Gastrocnemius medialis (tissue), 4 donors: ENCODE data around the gene ENOPH1.

Experiments used
- CTCF ChIP-seq, 5 experiments: fragments of 450-650 bp in 3 of 5; fragments of 200-600 bp in 2 of 5; sonication (generic) in 2 of 5; IDR thresholded peaks in 4 of 5; conservative IDR thresholded peaks in 1 of 5; 1 replicate in 4 of 5; 2 replicates in 1 of 5; pipeline ENCODE4 v1.5.1; 2016 to 2019; ENCODE audit warnings: antibody characterized with exemption in 5 of 5, mild to moderate bottlenecking in 3 of 5, moderate library complexity in 3 of 5
- POLR2A ChIP-seq, 2 donors: fragments of 450-650 bp; IDR thresholded peaks; one replicate each; pipeline ENCODE4 v1.6.1; 2017; ENCODE audit warnings: antibody characterized with exemption in 2 of 2, mild to moderate bottlenecking in 2 of 2, moderate library complexity in 2 of 2

DNA sequence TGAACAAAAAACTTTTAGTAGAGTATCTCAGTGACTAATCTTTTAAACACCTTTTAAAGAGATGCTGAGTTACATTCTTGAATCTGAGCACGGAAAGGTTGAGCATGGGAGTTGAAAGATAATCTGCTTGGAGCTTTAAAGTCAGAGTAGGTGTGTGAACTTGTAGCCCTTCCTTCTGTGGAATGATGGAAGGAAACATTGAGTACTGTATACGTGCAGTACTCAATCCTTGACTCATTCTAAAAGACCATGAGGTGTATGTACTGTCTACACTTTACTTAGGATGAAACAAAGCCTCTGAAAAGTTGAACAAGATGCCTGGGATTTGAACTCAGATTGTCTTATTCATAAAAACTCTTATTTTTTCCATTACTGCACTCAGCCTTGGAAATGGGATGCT is 3.4 kb downstream of the ENOPH1 start:
- TF ChIP-seq CTCF (IDR thresholded peaks at IDR 0.05 in 4 of 5, conservative IDR thresholded peaks at IDR 0.05 in 1 of 5) (no peak), POLR2A (IDR thresholded peaks at IDR 0.05) (no peak)
